GM19372 (cell line): ENCODE measurements around the gene LOXL4.

Experiments used
- ATAC-seq: cut with Tn5 transposase; IDR thresholded peaks from one replicate; pipeline ENCODE4 v1.9.1; 2021; ENCODE audit warnings: mild to moderate bottlenecking, low read depth, moderate library complexity; ENCODE audit not compliant: unreplicated experiment

The LOXL4 gene

GRCh38 chr10:98295907-98296306 lies 27.9 kb upstream of the LOXL4 start:
- no peak for ATAC-seq

DNA sequence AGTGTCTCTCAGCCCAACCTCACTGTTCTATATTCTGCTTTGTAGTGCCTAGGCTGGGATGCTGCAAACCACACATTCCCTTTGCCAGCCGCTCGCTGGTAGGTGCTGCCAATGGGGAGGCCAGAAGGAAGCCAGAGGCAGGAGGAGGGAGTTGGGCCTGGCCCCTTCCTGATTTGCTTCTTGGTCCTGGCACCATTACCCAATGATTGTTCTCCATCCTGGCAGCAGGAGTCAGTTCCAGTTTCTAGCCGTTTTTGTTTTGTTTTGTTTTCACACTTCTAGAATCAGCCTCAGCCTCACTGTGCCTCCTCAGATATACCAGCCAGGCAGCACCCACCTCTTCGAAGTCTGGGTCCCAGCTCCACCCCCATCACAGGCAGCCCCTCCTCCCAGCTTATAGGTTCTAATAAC lies 27.4 kb upstream of the LOXL4 start:
- ATAC-seq: no peak

- ATAC-seq: no peak
Observed at GRCh38 chr10:98294270-98294627, 26.3 kb upstream of the LOXL4 start.

DNA sequence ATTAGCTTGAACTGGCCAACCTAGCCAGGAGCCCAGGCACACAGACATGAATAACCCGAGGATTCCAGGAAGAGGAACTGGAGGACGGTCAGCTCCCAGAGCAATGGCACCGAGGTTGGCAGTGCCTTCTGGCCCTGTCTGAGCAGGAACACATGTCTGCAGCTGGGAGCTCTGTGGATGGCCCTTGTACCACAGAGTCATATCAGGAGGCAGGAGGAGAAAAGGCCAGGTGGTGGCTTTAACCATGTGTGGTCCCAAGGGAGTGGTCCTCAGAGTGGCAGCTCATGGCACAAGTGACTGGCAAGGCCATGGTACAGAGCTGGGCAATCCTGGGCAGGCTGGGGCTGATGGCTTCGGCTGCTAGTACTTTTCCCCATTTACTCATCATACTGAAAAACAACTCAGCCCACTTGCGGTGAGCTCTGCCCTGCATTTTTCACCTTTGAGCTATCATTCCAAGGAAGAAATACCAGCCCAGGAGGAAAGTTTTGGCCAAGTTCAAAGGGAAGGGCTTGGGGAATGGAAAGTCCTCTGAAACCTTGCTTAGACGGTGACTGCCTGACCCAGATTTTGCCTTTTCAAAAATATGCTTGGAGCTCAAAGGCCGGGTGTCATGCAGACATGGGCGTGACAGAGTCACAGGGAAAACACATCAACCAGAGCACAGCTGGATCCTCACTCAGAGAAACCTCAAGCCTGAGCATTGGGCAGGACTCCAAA lies 25.7 kb upstream of the LOXL4 start:
- no peak for ATAC-seq

DNA sequence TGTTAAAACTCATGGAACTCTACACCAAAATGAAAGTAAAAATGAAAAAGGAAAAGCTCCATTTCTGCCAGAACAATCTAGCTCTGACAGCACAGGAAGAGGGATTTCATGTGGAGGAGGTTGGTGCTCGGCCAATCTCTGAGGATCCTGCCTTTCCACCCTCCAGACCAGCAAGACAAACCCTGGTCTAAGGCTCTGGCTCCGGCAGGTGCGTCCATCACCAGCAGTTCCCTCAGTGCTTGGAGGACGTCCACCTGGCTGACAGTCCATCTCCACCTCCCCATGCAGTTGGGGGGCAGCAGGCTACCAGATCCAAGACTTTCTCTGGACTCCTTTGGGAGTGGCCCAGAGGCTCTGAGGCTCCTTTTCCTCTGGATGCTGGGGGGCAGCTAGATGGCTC lies 25.0 kb upstream of the LOXL4 start:
- ATAC-seq: no peak

- no peak for ATAC-seq
Observed at GRCh38 chr10:98289802-98290209, 21.8 kb upstream of the LOXL4 start.

GRCh38 chr10:98287321-98287720 lies 19.3 kb upstream of the LOXL4 start:
- no peak for ATAC-seq

- ATAC-seq: no peak
Observed at GRCh38 chr10:98286419-98286818, 18.4 kb upstream of the LOXL4 start.

DNA sequence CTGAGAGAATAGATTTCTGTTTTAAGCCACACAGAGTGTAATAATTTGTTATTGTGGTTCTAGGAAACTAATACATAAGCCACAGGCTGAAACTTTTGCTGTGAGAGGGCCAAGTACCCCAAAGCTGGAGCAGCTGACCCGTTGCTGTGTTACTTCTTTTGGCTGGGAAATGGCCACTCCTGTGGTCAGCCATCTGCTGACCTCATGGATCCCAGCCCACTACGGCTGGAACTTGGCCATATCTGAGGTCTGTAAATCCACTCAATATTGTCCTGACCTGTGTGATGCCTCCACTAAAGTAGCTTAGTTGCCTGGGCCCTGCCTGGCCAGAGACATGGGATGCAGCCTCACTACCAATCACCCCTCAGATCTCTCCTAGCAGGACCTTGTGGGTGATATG lies 17.4 kb upstream of the LOXL4 start:
- ATAC-seq: no peak

DNA sequence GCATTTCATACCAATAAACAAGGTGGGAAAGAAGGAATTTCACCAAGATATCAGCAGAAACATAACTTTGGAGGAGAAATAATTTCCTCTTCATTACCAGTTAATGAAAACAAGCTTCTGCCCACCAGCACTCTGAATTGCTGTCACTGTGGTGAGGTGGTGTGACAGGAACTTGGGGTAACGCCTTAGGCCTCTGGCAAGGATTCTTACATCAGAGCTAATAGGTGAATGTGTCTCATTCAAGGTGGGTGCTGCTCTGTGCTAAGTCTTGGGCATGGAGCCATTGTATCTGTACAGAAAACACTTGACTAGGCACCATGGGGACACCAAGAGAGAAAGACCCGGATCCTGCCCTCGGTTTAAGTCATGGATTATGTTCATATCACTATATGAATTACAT lies 8.3 kb upstream of the LOXL4 start:
- ATAC-seq: no peak

GRCh38 chr10:98274562-98274961 lies 6.6 kb upstream of the LOXL4 start:
- ATAC-seq: no peak

DNA sequence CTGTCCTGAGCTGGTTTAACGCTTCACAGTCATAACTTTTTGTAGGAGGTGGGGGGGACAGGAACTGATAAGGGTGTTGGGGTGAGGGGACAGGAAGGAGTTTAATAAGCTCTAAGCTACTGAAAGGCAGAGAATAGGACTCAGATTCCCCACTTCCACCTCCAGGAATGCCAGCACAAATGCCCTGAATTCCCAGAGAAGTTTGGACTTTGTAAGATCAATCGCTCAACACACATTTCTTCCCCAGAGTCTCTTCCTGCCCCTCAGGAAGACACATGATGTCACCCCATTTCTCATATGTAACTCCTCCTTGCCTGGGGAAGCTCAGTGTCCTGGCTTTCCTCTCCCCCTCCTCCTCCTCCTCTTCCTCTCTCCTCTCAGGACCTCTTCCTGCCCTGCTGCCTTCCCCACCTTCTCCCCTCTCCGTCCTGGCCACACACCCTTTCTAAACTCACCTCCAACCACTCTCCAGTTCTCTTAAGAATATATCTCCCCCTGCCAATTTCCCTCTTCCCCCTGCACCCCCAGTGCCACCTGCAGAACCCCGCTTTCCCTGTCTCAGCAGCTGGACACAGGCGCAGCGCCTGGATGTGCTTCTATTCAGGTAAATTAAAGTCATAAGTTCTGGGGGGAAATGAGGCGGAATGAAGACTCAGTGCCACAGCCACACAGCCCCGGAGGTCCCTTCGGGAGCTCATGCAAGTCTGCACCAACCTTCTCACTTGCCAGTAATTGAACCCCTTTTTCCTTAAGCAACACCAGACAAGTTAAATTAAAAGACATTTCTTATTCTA lies 5.3 kb upstream of the LOXL4 start:
- no peak for ATAC-seq

GRCh38 chr10:98272656-98273055 lies 4.7 kb upstream of the LOXL4 start:
- no peak for ATAC-seq

- ATAC-seq: no peak
Observed at GRCh38 chr10:98272245-98272644, 4.3 kb upstream of the LOXL4 start.

DNA sequence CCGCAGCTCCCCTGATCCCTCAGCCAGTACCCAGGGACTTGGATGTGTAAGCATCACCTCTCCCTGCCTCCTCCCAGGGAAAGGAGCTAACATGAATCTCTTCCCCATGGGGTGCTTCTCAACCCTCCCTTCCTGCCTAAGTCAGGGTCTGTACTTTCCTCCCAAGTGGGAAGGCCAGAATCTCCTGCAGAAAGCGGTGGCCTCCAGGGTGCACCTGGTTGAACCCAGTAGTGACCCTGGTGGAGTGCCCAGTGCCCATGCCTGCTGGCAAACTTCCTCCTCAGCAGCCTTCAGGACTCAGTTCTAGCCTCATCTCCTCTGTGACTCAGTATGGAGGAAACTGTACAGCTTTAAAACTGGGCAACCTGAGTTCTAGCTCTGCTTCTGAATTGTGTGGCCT lies 2.8 kb upstream of the LOXL4 start:
- ATAC-seq: no peak

- ATAC-seq: no peak
Observed at GRCh38 chr10:98270073-98270740, 2.2 kb upstream of the LOXL4 start.

GRCh38 chr10:98269435-98269912 lies 1.5 kb upstream of the LOXL4 start:
- ATAC-seq: no peak

DNA sequence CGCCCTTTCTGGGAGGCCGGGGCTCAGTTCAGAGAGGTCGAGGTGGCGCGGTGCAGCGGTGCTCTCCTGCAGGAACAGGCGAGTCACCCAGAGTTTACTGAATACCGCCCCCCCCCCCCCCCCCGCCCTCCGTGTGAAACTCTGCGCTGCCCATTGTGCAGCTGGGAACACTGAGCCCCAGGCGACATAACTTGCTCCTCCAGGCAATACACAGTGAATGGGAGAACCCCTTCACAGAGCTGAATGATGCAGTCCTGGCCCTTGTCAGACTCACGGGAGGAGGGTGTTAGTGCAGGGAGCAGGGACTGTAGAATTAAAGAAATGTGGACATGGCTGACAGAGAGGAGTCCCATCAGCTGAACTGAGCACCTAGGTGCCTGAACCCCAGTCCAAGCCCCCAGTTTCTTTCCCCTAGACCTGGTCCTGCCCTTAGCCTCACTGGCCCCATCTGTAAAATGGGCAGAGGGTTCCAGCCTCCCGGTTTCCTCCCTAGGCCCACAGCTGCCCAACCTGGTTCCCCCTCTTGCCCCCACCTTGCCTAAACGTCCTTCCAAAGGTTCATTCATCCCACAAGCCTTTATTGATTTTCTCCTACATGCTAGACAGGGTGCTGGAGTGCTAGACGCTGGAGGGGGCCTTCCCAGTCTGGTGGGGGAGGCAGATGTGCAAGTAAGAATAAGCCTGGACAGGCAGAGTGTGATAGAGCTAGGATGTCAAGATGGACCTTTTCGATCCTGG lies 869 bp upstream of the LOXL4 start:
- ATAC-seq: no peak

DNA sequence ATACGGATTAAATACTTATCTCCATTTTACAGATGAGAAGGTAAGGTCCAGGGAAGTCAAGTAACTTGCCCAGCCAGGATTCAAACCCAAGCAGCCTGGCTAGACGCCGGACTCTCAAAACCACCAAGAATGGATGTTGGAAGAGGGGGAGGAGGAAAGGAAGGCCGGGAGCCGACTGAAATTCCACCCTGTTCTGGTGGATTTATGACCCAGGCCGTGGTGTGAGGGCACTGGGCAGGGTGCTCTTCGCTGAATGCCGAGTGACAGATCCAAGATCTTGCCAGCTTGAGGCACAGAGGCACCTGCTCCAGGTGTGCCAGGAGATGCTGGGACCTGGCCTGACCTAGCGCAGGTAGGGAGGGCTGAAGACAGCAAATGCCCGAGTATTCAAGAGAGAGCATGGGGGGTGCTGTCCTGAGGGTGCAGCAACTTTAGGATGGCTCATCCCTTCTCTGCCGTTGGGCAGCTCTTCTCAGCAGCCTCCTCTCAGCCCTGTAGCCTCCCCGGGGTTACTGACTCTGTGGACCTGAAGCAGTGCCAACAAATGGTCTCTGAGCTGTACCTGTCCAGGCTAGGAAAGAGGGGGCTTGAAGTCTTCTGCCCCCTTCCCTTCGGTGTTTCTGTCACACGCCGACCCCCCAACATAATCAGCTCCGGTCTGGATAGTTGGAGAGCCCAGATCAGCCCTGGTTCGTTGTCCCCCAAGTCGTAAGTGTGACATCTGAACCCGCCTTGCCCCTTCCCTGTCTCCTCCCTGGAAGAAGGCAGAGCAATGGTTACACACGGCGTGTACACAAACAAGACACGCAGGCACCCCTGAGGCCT lies 713 bp downstream of the LOXL4 start:
- ATAC-seq: no peak

DNA sequence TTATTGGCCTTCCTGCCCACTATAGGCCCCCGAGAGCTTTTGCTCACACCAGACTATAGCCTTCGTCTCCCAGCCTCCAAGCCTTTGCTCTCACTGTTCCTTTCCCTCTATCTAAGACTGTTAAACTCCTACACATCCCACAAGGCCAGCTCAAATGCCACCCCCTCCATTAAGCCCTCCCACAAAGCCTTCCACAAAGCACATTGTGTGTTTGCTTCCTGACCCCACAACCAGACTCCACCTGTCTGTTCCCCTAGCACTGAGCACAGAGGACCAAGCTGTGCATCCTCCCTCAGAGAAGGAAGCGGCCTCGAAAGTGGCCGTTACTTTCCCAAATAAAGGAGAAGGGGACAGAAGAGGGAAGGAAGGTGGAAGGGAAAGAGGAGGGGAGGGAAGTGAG lies 1.3 kb downstream of the LOXL4 start:
- no peak for ATAC-seq
